IMR-90 (cell line): ENCODE measurements around the gene CAT.

ENCODE experiments used
- POLR2A ChIP-seq: IDR thresholded peaks from 2 replicates; pipeline ENCODE4 v1.6.1; 2012; ENCODE audit warnings: mild to moderate bottlenecking, low read depth, low read length
- TF ChIP-seq, protein P1 (sequence below): conservative IDR thresholded peaks from 2 replicates; pipeline ENCODE4 v1.5.1; 2012; ENCODE audit warnings: mild to moderate bottlenecking, low read depth, low read length, improper control_type of control experiment
- TF ChIP-seq, protein P2 (sequence below): fragments of 150-350 bp; IDR thresholded peaks from 2 replicates; pipeline ENCODE4 v1.6.1; 2017; ENCODE audit warnings: mild to moderate bottlenecking, antibody characterized with exemption, low read length, low read depth

DNA sequence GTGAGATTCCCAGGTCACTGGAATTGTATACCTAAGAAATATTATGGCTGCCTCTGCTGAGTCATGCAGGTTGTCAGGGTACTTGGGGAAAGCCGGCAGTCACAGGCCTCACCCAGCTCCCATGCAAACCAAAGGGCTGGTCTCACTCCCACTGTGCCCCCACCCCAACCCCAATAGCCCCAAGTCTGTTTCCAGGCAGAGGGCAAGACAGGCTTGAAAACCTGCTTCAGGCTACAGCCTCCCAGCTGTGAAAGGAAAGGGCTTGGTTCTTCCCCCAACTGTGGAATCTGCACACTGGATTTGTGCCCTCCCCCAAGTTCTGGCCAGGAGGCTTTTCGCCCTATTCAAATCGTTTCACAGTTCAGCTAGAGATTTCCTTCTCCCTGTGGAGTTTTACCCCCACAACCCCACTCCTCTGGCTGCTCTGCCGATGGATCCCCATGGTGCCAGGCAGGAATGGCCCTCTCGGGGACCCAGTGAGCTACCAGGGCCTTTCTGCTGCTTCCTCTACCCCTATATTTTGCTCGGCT lies 43.9 kb upstream of the CAT start:
- TF ChIP-seq, protein P1, sequence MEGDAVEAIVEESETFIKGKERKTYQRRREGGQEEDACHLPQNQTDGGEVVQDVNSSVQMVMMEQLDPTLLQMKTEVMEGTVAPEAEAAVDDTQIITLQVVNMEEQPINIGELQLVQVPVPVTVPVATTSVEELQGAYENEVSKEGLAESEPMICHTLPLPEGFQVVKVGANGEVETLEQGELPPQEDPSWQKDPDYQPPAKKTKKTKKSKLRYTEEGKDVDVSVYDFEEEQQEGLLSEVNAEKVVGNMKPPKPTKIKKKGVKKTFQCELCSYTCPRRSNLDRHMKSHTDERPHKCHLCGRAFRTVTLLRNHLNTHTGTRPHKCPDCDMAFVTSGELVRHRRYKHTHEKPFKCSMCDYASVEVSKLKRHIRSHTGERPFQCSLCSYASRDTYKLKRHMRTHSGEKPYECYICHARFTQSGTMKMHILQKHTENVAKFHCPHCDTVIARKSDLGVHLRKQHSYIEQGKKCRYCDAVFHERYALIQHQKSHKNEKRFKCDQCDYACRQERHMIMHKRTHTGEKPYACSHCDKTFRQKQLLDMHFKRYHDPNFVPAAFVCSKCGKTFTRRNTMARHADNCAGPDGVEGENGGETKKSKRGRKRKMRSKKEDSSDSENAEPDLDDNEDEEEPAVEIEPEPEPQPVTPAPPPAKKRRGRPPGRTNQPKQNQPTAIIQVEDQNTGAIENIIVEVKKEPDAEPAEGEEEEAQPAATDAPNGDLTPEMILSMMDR, result no peak
- no peak for TF ChIP-seq POLR2A
- TF ChIP-seq, protein P2, sequence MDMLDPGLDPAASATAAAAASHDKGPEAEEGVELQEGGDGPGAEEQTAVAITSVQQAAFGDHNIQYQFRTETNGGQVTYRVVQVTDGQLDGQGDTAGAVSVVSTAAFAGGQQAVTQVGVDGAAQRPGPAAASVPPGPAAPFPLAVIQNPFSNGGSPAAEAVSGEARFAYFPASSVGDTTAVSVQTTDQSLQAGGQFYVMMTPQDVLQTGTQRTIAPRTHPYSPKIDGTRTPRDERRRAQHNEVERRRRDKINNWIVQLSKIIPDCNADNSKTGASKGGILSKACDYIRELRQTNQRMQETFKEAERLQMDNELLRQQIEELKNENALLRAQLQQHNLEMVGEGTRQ, result no peak
